Glomerular endothelial cell (primary cell): ENCODE results near the gene RAD51B. TPM values are rescaled to one million over a fixed set of nuclear protein-coding genes. Genes with fewer than 3 reads are reported as not detected.
"Not testable (repeated sequence)": the region's sequence is repeated elsewhere in the genome, so short reads cannot be mapped to it uniquely, and the experiment has no call there.

Source experiments
- DNase-seq: peaks from one replicate; pipeline ENCODE4 v3.0.0-alpha.2; 2011; ENCODE audit warnings: low read depth, low spot score; ENCODE audit errors: extremely low read depth
- total RNA-seq: library from RNA; depleted of rRNA; stranded (reverse); fragments of >200 nt; gene quantifications from 2 replicates; pipeline ENCODE4 v1.2.3, GENCODE V29; 2015

Gene RAD51B
- total RNA-seq, 1 donor from 2014 or later = 9.7 TPM

DNA sequence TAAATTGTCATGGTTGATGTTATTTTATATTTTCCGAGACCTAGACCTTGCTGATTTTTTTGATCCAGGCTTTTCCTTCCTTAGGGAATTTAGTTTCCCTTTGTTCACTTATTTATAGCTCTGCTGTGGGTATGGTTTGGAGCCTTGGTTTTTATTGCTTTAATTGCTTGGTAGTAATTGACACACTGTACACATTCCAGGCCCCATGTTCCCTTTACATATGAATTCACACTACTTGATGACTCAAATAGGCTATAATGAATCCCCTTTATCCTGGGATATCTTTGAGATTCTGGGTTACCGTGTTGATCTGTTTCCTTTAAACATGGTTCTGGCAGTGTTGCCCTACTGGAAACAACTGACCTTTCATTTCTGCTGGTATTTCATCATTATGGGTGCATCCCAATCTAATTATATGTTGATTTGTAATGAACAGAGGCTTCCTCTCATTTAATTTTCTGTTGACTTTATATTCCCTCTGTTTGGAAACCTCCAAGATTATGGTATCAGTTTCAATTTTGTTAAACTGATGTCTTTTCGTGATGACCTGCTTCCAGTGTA, 424.0 kb downstream of the RAD51B start:
- DNase-seq = no peak

DNA sequence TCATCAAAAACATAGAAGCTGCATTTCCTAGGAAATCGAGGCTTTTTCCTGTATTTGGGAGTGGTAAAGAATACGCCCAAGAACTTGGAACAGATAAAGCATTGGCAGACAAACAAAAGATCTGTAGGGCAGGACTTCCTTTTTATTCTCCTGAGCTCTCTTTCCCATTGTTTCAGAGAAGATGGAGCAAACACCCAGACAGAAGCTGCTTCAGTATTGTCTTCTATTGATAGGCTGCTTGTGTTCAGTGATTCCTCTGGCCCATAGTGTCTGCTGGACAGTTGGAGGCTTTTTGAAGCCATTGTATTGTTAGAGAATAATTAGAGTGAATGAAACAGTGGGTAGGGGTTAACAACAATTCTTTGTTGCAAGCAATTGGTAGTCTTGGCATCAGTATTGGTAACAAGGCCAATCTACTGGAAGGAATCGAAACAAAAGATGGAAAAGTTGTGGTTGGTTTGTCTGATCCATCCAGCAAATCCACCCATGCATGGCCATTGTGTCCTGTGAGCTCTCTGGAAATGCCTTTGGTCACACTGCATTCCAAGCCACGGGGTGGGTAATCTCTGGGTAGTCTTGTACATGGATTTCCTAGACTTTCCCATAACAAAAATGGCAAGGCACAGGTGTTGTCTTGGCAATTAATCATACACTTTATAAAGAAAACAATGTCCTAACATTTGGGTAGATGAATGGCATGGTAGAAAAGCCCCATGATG, 424.8 kb downstream of the RAD51B start:
- DNase-seq = no peak

DNA sequence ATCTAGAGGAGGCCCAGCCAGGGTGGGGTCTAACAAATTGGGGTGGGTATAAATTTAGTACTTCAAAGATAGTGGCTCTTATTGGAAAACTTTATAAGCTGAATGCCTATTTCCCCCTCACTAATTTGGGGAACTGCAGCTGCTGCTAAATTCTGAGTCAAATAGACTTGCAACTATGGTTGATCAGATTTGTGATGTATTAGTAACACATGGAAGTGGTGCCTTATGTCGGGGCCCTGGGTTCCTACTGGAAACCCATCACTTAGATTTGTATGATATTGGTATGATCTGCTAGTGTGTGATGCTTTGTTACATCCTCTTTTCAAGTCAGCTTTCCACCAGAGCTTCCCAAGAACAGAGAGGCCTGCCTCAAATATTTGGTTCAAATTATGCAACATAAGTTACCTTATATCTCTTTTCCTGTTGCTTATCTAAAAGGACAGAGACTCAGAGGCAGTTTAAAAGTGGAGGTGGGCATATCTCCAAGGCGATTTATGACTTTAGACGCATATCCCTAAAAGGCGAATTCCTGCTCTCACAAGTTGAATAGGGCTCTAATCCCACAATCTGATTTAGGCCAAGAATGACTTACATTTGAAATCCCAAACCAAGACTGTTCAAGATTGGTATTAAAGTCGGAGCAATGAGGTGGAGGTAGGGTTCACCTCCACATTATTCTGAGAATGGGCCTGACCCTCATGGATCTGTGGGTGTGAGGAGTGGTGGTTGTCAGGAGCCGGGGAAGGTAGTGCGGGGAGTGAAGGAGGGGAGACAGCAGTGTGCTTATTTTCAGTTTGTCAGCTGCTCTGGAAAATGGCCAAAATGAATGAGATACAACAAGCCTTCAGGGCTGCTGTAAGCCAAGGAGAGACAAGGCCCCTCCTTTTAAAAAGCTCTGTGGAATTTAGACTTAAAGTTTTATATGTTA, 425.8 kb downstream of the RAD51B start:
- DNase-seq = no peak

DNA sequence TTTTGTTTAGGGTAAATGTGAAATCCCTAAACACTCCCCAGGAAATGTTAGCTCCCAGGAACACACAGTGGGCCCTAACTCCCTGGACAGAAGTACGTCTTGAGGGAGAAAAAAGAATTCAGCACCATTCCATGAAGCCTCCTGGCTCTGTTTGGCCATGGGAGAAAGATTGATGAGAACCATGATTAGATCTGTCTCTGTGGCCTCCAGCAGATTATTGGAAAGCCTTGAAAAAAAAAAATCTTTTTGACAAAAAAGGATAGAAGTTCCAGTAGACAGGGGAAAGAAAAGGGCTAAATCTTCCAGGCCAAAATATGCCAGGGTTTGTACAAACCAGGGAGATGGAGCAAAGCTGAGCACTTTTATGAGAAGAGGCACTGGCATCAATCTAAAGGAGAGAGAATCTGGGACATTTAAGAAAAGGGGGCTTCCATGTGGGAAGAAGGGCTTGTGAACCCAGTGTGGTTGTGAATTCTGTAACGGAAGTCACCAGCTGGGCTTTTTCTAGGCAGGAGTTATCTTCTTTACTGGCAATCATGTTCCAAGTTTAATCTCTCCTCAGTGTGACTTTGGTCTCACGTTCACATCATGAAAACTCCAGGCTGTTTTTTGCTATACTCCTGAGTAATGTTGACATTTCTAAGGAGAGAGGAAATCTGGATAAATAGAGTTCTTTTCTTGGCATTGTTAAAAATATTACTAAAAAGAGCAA, 426.7 kb downstream of the RAD51B start:
- no peak for DNase-seq

DNA sequence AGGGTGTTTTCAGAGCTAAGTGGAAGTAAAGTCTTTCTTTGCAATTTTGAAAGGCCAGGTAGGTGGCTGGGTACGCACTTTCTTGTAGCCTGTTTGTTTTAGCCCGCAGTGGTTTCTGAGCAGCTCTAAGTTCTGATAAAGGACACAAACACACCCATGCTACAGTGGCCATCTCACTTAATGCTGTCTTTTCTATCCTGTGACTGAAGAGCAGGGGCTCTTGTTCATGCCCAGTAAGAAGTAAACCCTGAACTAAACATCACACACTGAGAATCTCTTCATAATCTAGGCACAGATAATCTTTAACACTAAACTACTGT, 427.2 kb downstream of the RAD51B start:
- no peak for DNase-seq

DNA sequence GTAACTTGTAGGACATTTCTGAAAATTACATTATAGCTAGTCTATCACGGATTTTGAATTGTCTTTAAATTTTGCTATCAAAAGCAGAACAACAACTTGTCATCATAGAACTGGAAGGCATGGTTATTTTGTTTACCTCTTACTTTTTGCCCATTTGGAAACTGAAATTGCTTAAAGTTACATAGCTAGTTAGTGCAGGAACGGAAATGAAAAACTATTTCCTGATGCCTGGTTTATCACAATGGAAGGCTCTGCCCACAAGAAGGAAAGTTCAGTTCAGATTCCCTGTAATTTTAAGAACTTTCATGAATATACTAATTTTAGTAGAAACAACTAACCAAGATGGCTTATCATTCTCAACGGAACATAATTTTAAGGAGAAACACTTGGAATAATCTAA, 427.7 kb downstream of the RAD51B start:
- no peak for DNase-seq

DNA sequence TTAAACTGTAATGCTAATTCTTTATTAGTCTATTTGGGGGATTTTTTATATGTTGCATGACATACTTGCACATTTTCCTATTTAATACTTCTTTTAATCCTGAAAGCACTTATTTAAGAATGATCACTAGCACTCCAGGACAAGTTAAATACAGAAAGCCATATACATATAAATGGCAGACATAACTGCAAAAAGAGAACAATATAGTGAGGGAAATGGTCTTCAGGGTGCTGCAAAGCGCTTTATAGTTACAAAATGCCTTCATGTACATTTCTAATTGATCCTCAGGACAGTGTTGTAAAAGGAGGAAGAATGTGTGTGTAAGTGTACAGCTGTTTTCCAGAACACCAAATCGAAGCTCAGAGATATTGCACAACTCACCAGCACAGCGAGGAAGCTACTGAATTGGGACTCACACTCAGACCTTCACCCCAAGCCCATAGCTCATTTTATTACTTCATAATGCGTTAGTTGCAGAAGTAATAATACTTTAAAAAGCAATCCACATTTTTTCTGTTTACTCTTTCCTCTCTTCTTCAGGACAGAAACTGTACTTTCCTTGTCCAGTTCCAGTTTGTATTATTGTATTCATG, 428.2 kb downstream of the RAD51B start:
- no peak for DNase-seq

DNA sequence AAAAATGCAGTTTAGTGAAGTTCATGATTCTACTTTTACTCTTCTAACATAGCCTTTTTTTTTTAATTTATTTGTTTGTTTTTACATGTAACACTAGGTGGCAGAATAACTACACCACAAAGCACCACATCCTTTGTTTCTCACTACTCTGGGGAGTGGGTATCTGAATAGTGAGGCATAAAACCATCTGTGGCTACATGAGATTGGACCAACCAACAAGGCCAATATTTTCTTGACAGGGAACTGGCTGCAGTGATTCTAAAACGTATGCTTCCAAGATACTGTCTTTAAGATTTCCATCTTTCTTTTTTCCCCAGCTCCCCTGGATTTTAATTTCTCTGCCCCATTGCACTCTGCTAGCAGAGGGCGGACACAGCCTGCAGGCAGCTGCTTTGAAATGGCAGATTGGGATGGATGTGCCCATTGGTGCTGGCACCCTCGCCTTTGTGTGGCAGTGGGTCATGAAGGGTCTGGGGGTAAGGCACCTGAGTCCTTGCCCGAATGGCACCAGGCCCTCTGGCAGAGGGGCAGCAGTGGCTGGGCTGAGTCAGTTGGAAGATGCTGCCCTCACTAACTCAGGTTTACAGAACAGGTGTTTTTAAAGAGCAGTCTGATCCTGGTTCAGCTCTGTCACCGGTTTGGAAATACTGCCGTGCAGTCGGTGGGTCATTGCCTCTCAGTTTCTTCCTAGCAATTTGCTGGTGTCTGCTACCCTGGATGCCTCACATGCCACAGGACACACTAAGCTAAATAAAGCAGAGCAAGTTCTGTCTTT, 429.1 kb downstream of the RAD51B start:
- DNase-seq = no peak

DNA sequence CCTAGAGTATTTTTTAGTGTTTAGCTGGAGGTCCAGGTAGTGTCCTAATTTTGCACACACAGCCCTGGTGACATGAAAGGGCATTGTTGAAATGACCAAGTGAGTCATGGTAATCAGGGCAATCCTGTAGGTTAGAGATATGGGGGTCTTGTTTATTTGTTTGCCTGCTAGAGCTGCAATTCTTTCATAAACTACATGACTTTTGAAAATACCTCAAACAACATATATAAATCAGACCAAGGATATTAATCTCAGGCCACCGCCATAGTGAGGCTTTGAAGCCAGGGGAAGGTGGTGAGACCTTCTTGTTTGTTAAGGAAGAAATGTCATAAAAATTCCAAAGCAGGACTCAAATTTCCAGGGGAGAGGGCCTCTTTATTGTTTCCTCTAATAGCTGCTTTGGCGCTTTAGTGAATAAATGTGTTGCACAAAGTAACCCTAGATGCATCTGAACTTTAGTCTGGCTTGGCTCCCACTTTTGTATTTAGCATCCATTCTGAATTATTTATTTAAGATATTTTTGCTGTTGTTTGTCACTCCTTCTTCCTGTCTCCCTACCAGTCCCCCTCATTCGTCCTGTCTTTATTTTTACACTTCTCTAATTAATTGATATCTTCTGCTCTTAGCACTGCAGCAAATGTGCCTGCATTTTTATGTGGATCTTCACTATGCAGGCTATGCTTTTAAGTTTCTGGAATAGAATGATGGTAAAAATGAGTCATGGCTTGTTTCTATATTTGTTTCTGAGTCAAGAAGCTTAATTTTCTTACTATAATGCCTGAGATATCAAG, 430.3 kb downstream of the RAD51B start:
- no peak for DNase-seq

DNA sequence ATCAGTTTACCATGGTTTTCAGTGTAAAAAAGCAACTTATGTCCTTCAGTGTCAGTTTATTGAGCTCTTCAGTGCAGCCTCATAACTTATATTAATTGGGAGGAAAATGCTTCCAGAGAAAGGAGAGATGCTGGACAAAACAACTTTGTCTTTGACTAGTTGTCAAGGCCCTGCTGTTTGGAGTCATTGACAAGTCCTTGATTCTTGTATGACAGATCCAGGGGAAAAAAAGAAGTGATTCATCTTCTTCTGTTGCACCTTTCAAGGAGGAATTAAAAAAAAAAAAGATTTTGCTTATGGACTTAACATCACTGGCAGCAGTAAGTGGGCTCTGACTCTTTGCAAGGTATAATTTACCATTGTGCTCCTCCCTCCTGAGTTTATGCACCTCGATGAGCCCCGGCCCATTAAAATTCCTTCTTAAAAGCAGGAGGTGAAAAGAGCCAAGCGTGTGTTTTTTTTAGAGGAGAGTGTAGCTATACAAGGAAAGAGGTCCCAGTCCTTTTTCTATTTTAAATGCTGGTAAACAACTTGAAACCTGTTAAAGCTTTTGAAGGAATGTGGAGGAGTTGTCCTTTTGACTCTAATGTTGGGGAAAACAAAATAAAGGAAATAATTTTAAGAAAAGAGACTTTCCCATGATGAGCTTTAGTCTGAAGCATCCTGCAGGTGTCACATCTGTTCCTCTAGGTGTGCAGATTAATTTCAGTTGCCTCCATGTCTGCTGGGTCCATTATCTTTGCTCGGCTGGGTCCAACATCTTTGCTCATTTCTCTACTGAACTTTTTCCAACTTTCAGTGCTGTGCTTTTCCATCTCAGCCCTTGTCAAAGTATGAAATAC, 431.6 kb downstream of the RAD51B start:
- DNase-seq = no peak

DNA sequence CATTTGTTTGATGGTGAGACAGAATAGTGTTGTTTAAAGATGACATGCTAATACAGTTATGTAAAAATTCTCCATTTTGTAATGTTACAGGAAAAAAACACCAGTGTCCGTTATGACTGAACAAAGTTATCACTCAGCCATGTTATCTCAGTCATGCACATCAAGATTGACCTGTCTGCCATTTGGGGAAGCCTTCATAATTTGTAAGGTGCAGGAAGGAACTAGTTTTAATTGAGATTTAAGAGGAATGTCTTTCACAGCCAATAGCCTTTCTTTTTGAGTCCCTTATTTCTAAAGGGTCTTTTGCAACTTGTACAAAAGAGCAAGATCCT, 432.2 kb downstream of the RAD51B start:
- no peak for DNase-seq

DNA sequence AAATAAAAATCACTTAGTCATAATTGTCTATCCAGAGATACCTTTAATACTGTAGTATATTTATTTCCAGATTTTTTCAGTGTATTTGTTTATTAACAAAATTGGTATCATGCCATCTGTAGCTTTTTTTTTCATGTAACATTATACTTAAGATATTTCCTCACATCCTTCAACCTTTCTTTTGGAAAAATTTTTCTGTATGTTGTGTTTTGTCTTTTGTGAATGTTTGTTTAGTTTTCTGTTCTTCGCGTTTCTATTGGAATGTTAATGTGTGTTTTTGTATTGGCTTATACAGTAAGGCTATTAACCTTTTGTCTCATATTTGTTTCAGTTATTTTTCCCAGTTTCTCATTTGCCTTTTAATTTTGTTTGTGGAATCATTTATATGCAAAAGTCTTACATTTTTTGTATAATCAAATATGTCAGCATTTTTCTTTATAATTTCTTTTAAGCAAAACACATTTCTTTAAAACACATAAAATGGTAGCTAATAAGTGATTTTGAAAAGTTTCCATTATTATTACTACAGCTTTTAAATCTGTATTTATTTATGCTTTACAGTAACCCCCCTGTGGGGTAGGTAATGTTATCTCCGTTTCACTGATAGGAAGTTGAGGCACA, 433.7 kb downstream of the RAD51B start:
- no peak for DNase-seq

DNA sequence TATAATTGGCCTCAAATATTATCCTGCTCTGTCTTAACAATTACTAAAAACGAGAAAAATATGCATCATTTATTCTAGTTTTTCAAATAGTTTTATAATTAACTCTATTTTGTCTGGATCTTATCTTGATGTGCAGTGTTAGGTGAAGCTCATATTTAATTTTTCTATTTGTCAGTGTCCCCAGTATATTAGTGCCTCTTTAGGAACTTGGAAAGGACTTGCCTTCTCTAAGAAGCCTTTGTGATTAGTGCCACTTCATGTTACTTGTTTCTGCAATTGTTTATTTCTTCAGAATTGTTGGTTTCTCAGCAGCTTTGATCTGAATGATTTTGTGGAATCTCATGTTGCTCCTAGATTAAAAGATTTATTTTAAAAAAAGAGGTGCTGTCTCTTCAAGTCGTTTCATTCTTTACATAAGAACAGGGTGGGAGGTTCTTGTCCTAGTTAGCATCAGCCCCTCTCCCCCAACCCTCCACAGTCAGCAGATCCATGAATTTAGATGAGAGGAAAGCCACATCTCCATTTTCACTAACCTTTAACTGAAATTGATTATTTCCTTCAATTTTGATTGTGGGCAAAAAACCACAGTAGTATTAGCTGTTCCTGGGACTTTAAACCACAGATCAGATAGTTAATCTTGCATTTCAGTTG, 434.4 kb downstream of the RAD51B start:
- no peak for DNase-seq

DNA sequence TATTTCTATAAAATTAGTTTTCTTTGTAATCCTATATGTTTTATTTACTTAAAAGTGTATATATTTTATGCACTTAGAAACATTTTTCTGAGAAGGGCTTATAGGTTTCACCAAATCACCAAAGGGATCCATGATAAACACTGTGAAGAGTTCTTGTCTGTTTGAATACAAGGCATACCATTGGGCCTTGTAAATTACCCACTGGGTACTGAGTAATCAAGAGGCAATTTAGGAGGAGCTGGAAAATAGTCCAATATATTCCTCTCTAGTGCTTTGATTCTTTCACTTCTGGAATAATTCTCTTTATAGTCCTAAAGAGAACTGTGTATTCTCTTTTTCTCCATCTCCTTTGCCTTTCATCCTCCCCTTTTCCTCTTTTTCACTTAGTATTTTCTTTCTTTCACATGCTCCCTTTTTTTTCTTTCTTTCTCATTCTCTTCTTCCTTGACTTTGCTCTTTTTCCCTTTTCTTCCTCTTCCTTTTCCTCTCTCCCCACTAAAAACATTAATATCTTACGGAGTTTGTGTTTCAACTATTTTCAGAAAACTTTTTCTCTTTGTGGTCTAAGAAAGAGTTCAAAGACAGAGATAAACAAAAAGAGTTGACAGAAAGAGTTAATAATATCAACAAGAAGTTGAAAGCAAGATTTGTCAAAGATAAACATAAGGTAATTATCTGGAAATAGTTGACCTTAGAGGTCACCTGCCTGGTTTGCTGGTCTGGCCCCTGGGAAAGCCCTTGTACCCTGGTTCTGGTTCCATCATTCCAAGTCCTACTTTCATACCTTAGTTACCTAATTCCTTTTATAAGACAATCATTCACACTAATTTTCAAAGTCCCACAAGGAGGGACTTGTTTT, 435.3 kb downstream of the RAD51B start:
- no peak for DNase-seq

DNA sequence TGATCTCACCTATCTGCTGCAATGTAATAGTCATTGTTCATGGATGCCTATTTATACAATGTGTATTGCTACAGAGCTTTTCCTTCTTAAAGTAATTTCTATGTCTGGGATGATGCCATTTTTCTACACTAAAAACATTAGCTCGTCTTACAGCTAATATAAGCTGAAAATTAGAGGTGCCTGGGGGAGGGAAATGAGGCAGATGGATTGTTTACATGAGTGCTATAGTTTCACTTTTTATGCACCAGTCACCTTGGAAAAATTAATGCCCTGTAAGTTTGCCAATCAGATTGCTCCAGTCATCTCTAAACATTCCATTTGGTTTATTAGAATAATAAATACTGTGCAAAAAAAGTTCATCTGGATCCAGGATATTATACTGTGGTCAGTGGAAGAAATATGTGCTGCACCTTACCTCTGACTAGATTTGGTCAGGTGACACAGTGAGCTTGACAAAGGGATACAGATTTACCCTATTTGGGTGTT, 436.2 kb downstream of the RAD51B start:
- no peak for DNase-seq

DNA sequence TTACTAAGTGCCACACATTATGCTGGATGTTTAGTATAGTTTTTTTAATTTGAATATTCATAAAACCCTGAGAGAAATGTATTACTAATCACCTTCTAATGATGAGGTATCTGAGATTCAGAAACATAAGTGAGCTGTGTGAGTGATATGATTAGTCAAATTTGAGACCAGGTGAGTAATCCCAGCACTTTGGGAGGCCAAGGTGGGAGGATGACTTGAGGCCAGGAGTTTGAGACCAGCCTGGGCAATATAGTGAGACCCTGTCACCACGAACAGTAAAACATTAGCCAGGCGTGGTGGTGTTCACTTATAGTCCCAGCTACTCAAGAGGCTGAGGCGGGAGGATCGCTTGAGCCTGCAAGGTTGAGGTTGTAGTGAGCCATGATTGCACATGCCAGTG, 438.4 kb downstream of the RAD51B start:
- DNase-seq = no peak

DNA sequence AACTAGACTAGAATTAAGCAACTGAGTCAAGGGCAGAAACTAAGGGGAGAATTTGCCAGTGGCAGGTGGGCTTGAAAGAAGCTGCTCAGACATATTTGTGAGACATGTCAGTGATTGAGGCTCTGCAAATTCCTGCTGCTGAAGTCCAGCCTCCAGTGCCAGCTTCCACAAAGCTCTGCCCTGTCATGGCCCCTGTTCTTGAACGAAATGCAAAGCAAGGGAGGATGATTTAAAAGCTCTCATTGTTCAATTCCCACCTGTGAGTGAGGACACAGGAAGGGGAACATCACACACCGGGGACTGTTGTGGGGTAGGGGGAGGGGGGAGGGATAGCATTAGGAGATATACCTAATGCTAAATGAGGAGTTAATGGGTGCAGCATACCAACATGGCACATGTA, 439.4 kb downstream of the RAD51B start:
- DNase-seq = not testable (repeated sequence)
